Measurements from ENCODE around the gene IL2RA. TPM values are rescaled to one million over a fixed set of nuclear protein-coding genes. Genes with fewer than 3 reads are reported as not detected.

The IL2RA gene
- total and polyA plus RNA-seq, 9 of the 15 experiments (the other 6 are each of a cell fraction or from before 2014, with no cell fraction given) = 0.95 TPM; not detected in 8

DNA sequence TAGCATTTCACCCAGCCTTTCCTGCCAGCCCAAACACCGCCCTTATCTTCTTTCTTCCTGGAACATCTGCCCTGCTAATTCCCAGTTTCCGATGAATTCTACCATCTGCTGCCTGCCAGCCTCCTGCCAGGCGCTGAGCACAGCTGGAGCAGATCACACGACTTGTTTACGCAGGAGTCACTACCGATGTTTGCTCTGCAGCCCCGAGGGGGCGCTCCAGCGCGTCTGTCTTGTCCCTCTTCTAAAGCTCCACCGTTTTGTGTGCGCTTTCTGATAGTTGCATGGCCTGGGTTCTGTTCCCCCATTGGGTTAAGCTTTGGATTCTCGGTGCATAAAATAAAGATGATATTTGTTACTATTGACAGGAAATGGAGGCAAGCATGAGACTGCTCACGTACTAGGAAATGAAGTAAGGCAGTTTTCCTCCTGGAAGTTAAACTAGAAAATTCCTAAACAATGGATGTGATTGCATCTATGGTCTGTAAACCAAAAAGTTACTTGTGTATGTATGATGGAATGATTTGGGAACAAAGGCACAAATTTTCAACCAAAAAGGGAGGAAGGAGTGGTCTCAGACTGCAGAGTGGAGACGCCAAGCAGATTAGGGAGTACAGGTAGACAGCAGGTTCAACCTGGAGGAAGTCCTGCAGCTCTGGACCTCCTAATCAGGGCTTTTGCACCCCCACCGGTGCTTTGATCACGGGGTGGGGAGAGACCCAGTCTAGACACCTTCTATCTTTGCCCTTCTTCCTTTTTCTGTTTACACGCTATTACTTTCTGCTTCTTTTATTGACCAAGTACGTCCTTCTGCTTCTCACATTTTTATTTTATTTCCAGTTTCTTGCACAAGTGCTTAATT, 24.4 kb upstream of the IL2RA start (continued):
- TF ChIP-seq, protein P1, sequence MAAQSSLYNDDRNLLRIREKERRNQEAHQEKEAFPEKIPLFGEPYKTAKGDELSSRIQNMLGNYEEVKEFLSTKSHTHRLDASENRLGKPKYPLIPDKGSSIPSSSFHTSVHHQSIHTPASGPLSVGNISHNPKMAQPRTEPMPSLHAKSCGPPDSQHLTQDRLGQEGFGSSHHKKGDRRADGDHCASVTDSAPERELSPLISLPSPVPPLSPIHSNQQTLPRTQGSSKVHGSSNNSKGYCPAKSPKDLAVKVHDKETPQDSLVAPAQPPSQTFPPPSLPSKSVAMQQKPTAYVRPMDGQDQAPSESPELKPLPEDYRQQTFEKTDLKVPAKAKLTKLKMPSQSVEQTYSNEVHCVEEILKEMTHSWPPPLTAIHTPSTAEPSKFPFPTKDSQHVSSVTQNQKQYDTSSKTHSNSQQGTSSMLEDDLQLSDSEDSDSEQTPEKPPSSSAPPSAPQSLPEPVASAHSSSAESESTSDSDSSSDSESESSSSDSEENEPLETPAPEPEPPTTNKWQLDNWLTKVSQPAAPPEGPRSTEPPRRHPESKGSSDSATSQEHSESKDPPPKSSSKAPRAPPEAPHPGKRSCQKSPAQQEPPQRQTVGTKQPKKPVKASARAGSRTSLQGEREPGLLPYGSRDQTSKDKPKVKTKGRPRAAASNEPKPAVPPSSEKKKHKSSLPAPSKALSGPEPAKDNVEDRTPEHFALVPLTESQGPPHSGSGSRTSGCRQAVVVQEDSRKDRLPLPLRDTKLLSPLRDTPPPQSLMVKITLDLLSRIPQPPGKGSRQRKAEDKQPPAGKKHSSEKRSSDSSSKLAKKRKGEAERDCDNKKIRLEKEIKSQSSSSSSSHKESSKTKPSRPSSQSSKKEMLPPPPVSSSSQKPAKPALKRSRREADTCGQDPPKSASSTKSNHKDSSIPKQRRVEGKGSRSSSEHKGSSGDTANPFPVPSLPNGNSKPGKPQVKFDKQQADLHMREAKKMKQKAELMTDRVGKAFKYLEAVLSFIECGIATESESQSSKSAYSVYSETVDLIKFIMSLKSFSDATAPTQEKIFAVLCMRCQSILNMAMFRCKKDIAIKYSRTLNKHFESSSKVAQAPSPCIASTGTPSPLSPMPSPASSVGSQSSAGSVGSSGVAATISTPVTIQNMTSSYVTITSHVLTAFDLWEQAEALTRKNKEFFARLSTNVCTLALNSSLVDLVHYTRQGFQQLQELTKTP (IDR thresholded peaks at IDR 0.05; ENCODE audit: low read depth in 1 of 2, partially characterized antibody in 2 of 2) = peak in 1 of 2 experiments; percentile 15
- TF ChIP-seq BRF1 (IDR thresholded peaks at IDR 0.05; ENCODE audit: borderline replicate concordance, extremely low read depth, insufficient read length) = no peak
- TF ChIP-seq, protein P2, sequence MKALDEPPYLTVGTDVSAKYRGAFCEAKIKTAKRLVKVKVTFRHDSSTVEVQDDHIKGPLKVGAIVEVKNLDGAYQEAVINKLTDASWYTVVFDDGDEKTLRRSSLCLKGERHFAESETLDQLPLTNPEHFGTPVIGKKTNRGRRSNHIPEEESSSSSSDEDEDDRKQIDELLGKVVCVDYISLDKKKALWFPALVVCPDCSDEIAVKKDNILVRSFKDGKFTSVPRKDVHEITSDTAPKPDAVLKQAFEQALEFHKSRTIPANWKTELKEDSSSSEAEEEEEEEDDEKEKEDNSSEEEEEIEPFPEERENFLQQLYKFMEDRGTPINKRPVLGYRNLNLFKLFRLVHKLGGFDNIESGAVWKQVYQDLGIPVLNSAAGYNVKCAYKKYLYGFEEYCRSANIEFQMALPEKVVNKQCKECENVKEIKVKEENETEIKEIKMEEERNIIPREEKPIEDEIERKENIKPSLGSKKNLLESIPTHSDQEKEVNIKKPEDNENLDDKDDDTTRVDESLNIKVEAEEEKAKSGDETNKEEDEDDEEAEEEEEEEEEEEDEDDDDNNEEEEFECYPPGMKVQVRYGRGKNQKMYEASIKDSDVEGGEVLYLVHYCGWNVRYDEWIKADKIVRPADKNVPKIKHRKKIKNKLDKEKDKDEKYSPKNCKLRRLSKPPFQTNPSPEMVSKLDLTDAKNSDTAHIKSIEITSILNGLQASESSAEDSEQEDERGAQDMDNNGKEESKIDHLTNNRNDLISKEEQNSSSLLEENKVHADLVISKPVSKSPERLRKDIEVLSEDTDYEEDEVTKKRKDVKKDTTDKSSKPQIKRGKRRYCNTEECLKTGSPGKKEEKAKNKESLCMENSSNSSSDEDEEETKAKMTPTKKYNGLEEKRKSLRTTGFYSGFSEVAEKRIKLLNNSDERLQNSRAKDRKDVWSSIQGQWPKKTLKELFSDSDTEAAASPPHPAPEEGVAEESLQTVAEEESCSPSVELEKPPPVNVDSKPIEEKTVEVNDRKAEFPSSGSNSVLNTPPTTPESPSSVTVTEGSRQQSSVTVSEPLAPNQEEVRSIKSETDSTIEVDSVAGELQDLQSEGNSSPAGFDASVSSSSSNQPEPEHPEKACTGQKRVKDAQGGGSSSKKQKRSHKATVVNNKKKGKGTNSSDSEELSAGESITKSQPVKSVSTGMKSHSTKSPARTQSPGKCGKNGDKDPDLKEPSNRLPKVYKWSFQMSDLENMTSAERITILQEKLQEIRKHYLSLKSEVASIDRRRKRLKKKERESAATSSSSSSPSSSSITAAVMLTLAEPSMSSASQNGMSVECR (CRISPR knock-in tag; IDR thresholded peaks at IDR 0.05) = 0 out of 2 replicates have a peak, but pooled peaks have one; percentile 47
- no peak for TF ChIP-seq HMG20B (CRISPR knock-in tag; IDR thresholded peaks at IDR 0.05)
- TF ChIP-seq, protein P3, sequence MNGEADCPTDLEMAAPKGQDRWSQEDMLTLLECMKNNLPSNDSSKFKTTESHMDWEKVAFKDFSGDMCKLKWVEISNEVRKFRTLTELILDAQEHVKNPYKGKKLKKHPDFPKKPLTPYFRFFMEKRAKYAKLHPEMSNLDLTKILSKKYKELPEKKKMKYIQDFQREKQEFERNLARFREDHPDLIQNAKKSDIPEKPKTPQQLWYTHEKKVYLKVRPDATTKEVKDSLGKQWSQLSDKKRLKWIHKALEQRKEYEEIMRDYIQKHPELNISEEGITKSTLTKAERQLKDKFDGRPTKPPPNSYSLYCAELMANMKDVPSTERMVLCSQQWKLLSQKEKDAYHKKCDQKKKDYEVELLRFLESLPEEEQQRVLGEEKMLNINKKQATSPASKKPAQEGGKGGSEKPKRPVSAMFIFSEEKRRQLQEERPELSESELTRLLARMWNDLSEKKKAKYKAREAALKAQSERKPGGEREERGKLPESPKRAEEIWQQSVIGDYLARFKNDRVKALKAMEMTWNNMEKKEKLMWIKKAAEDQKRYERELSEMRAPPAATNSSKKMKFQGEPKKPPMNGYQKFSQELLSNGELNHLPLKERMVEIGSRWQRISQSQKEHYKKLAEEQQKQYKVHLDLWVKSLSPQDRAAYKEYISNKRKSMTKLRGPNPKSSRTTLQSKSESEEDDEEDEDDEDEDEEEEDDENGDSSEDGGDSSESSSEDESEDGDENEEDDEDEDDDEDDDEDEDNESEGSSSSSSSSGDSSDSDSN (IDR thresholded peaks at IDR 0.05; ENCODE audit: borderline replicate concordance in 1 of 2, low read depth in 2 of 2, low read length in 2 of 2) = peak in 1 of 2 experiments; percentile 66; a peak in 1 of 4 replicates
- peak; percentile 43; the same call in 1 of the 2 replicates for TF ChIP-seq SMARCC2 (IDR thresholded peaks at IDR 0.05; ENCODE audit: low read depth)
- TF ChIP-seq RBM39 (optimal IDR thresholded peaks at IDR 0.05; ENCODE audit: low read depth, low read length) = no peak
- no peak for TF ChIP-seq ZNF707 (CRISPR knock-in tag; conservative IDR thresholded peaks at IDR 0.05)
- no peak for TF ChIP-seq ZNF282 (CRISPR knock-in tag; IDR thresholded peaks at IDR 0.05)
- no peak for TF ChIP-seq ARHGAP35 (IDR thresholded peaks at IDR 0.05; ENCODE audit: partially characterized antibody)
- TF ChIP-seq, protein P4, sequence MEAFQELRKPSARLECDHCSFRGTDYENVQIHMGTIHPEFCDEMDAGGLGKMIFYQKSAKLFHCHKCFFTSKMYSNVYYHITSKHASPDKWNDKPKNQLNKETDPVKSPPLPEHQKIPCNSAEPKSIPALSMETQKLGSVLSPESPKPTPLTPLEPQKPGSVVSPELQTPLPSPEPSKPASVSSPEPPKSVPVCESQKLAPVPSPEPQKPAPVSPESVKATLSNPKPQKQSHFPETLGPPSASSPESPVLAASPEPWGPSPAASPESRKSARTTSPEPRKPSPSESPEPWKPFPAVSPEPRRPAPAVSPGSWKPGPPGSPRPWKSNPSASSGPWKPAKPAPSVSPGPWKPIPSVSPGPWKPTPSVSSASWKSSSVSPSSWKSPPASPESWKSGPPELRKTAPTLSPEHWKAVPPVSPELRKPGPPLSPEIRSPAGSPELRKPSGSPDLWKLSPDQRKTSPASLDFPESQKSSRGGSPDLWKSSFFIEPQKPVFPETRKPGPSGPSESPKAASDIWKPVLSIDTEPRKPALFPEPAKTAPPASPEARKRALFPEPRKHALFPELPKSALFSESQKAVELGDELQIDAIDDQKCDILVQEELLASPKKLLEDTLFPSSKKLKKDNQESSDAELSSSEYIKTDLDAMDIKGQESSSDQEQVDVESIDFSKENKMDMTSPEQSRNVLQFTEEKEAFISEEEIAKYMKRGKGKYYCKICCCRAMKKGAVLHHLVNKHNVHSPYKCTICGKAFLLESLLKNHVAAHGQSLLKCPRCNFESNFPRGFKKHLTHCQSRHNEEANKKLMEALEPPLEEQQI (IDR thresholded peaks at IDR 0.05) = no peak
